OCI-LY1 (cell line): ENCODE data around the gene ST3GAL2.
A peak's percentile ranks its signal among the peaks of the same experiment; 100 is the strongest.

Experiments used
- H2AFZ ChIP-seq: fragments of 200-600 bp; sonication (generic), shearing (Covaris generic); 2 replicates; pipeline ENCODE4 v1.6.0; 2014; ENCODE audit warnings: antibody characterized with exemption, mild to moderate bottlenecking, low read length
- H3F3A ChIP-seq: fragments of 200-600 bp; sonication (generic), shearing (Covaris generic); 2 replicates; pipeline ENCODE4 v1.6.0; 2014; ENCODE audit warnings: mild to moderate bottlenecking, antibody characterized with exemption, low read length, moderate library complexity; ENCODE audit not compliant: insufficient read depth
- H3K27ac ChIP-seq: fragments of 200-600 bp; sonication (generic); 2 replicates; pipeline ENCODE4 v1.5.1; 2014; ENCODE audit warnings: low read length, mixed run types, mild to moderate bottlenecking, low read depth; ENCODE audit not compliant: poor library complexity, severe bottlenecking
- H3K27me3 ChIP-seq: fragments of 200-600 bp; sonication (generic); 2 replicates; pipeline ENCODE4 v1.6.0; 2014; ENCODE audit warnings: antibody characterized with exemption, mild to moderate bottlenecking, low read length, moderate library complexity; ENCODE audit not compliant: insufficient read depth
- H3K36me3 ChIP-seq: fragments of 200-600 bp; sonication (generic); 2 replicates; pipeline ENCODE4 v1.6.1; 2014; ENCODE audit warnings: mild to moderate bottlenecking, antibody characterized with exemption, low read length, moderate library complexity, mixed read lengths; ENCODE audit not compliant: insufficient read depth
- H3K4me1 ChIP-seq: fragments of 200-600 bp; sonication (generic); 2 replicates; pipeline ENCODE4 v1.5.1; 2014; ENCODE audit warnings: mild to moderate bottlenecking, low read length, moderate library complexity; ENCODE audit not compliant: insufficient read depth, severe bottlenecking
- H3K4me2 ChIP-seq: fragments of 200-600 bp; sonication (generic), shearing (Covaris generic); 2 replicates; pipeline ENCODE4 v1.6.1; 2014; ENCODE audit warnings: low read length
- H3K4me3 ChIP-seq: fragments of 200-600 bp; sonication (generic); 2 replicates; pipeline ENCODE4 v1.5.1; 2014; ENCODE audit warnings: low read length, low read depth, mild to moderate bottlenecking, mixed read lengths; ENCODE audit not compliant: poor library complexity, severe bottlenecking
- H3K79me2 ChIP-seq: fragments of 200-600 bp; shearing (Covaris generic); 2 replicates; pipeline ENCODE4 v1.6.1; 2016; ENCODE audit warnings: mixed run types, low read length, mixed read lengths; ENCODE audit not compliant: insufficient read depth
- H3K9ac ChIP-seq: fragments of 200-600 bp; sonication (generic), shearing (Covaris generic); 2 replicates; pipeline ENCODE4 v1.6.1; 2014; ENCODE audit warnings: mild to moderate bottlenecking, low read length, mixed read lengths
- H3K9me2 ChIP-seq: fragments of 200-600 bp; sonication (generic), shearing (Covaris generic); 2 replicates; pipeline ENCODE4 v1.6.1; 2014; ENCODE audit warnings: low read depth, mild to moderate bottlenecking, low read length, mixed read lengths
- H3K9me3 ChIP-seq: fragments of 200-600 bp; shearing (Covaris generic); 2 replicates; pipeline ENCODE4 v1.6.1; 2014; ENCODE audit warnings: low read length, mixed read lengths
- H4K20me1 ChIP-seq: fragments of 200-600 bp; sonication (generic), shearing (Covaris generic); 2 replicates; pipeline ENCODE4 v1.6.0; 2016; ENCODE audit warnings: mild to moderate bottlenecking, low read length; ENCODE audit not compliant: insufficient read depth
- CTCF ChIP-seq: fragments of 200-600 bp; sonication (generic), shearing (Covaris generic); IDR thresholded peaks from 2 replicates; pipeline ENCODE4 v1.5.1; 2017; ENCODE audit warnings: mild to moderate bottlenecking, antibody characterized with exemption, low read length, moderate library complexity, mixed read lengths
- EZH2 ChIP-seq: fragments of 200-600 bp; sonication (generic), shearing (Covaris generic); IDR thresholded peaks from 2 replicates; pipeline ENCODE4 v1.8.0; 2017; ENCODE audit warnings: borderline replicate concordance, mixed run types, mild to moderate bottlenecking, antibody characterized with exemption, low read length, moderate library complexity, mixed read lengths

Gene ST3GAL2

GRCh38 chr16:70383421-70383960, 55.4 kb downstream of the ST3GAL2 start:
- TF ChIP-seq CTCF (no peak), EZH2 (no peak)
- Histone ChIP-seq H3K4me1 (peaks cover 21% of the 10 kb centered on the region), H3K79me2 (peaks cover 13% of the 10 kb centered on the region; the same call in 1 of the 2 replicates), H3F3A (no peaks in the 10 kb centered on the region; the same call in 1 of the 2 replicates), H3K9ac (no peak overlapping the region), H2AFZ (no peak overlapping the region), H3K27me3 (no peaks in the 10 kb centered on the region), H4K20me1 (no peaks in the 10 kb centered on the region), H3K9me2 (no peaks in the 10 kb centered on the region), H3K4me2 (no peak overlapping the region), H3K36me3 (peaks cover 29% of the 10 kb centered on the region), H3K27ac (no peak overlapping the region), H3K9me3 (no peaks in the 10 kb centered on the region), H3K4me3 (no peak overlapping the region)

GRCh38 chr16:70381604-70382342, 57.1 kb downstream of the ST3GAL2 start:
- Histone ChIP-seq H3K4me3 (peak overlapping the region; percentile 97), H3K9me3 (no peaks in the 10 kb centered on the region), H3K9ac (peak overlapping the region; percentile 67), H3K4me1 (peaks cover 21% of the 10 kb centered on the region), H3F3A (no peaks in the 10 kb centered on the region; the same call in 1 of the 2 replicates), H4K20me1 (no peaks in the 10 kb centered on the region), H3K79me2 (peaks cover 13% of the 10 kb centered on the region; the same call in 1 of the 2 replicates), H3K27ac (peak overlapping the region; percentile 31), H3K4me2 (peak overlapping the region; percentile 68), H2AFZ (no peak overlapping the region), H3K27me3 (no peaks in the 10 kb centered on the region), H3K36me3 (peaks cover 26% of the 10 kb centered on the region), H3K9me2 (no peaks in the 10 kb centered on the region)
- TF ChIP-seq CTCF (no peak), EZH2 (no peak)

- H2AFZ ChIP-seq: no peak overlapping the region
- peaks cover 13% of the 10 kb centered on the region; the same call in 1 of the 2 replicates for H3K79me2 ChIP-seq
- H3K27me3 ChIP-seq: no peaks in the 10 kb centered on the region
- peak; percentile 45; the same call in 1 of the 2 replicates for TF ChIP-seq CTCF
- no peak for TF ChIP-seq EZH2
- no peaks in the 10 kb centered on the region for H3K9me2 ChIP-seq
- peak overlapping the region; percentile 89 for H3K4me2 ChIP-seq
- H3K9me3 ChIP-seq: no peaks in the 10 kb centered on the region
- peak overlapping the region; percentile 97 for H3K4me3 ChIP-seq
- peak overlapping the region; percentile 87 for H3K27ac ChIP-seq
- H4K20me1 ChIP-seq: no peaks in the 10 kb centered on the region
- H3K4me1 ChIP-seq: peaks cover 21% of the 10 kb centered on the region
- no peaks in the 10 kb centered on the region; the same call in 1 of the 2 replicates for H3F3A ChIP-seq
- peaks cover 34% of the 10 kb centered on the region for H3K36me3 ChIP-seq
- H3K9ac ChIP-seq: peak overlapping the region; percentile 96
Observed at GRCh38 chr16:70380919-70381603, 57.8 kb downstream of the ST3GAL2 start.
